ENCODE measurements around the gene ANK3.

DNA sequence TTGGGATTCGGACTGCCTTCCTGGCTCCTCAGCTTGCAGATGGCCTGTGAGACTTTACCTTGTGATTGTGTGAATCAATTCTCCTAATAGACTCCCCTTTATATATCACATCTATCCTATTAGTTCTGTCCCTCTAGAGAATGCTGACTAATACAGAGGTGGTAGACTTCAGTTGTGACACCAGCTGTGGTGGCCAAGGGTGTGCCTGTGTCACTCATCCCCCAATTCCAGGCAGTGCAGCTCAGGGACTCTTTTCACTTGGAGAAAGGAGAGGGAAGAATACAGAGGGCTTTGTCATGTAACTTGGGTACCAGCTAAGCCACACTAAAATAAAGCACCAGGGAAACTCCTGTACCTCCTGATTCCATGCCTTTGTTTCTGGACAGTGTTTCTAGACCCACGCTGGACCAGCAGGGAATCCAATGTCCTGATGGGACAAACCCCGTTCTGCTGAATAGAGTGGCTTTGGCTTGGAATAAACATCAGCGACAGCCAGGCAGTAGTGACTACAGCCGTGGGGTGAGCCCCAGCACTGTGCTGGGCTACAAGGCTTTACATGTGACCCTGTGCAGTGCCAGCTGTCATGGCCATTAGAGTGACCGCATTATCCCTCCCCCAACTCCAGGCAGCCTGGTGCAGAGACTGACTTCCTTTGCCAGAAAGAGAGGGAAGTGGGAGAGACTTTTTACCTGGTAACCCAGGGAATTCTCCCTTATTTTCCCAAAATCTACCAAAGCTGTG lies 233.6 kb downstream of the ANK3 start:
- TF ChIP-seq, protein P1, sequence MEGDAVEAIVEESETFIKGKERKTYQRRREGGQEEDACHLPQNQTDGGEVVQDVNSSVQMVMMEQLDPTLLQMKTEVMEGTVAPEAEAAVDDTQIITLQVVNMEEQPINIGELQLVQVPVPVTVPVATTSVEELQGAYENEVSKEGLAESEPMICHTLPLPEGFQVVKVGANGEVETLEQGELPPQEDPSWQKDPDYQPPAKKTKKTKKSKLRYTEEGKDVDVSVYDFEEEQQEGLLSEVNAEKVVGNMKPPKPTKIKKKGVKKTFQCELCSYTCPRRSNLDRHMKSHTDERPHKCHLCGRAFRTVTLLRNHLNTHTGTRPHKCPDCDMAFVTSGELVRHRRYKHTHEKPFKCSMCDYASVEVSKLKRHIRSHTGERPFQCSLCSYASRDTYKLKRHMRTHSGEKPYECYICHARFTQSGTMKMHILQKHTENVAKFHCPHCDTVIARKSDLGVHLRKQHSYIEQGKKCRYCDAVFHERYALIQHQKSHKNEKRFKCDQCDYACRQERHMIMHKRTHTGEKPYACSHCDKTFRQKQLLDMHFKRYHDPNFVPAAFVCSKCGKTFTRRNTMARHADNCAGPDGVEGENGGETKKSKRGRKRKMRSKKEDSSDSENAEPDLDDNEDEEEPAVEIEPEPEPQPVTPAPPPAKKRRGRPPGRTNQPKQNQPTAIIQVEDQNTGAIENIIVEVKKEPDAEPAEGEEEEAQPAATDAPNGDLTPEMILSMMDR (IDR thresholded peaks at IDR 0.05) = no peak
- TF ChIP-seq POLR2A (IDR thresholded peaks at IDR 0.05) = no peak

Measured in sigmoid colon (tissue), 3 donors.